Fibroblast of upper back skin (primary cell): ENCODE results near the gene DDX39A.
"Not testable (repeated sequence)": the region's sequence is repeated elsewhere in the genome, so short reads cannot be mapped to it uniquely, and the experiment has no call there.

Experiments
- DNase-seq: peaks from one replicate; pipeline ENCODE4 v3.0.0-alpha.2; 2013

Gene DDX39A

DNA sequence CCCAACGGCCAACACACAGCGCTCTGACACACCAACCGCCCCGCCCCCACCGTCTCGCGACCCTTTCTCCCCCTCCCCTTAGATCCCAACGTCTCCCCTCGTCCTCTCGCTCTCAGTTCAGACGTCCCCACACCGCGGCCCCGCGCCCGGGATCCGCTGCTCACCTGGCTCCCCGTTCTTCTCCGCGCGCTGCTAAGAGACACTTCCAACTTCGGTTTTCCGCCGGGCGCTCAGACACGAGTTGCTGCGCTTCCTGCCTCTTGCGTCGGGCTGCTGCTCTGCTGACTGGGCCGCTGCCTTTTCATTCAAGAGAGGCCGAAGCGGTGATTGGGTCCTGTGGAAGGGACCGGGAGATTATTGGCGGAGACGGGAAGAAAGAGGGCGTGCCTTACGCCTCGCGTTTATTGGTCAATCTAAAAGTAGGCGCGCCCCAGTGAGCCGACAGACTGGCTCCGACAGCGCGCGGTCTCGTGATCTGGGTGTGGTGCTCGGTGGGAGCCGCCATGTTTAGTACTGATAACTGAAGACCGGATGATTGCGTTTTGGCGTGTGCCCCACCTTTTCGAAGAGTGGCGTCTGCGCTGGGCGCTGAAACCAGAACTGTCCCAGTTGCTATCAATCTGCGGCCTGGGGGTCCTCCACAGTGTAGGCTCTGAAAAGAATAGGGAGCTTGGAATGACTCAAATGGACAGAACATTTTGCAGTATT, at the start of gene DDX39A:
Gene DDX39A (minus strand): TSS at position 236 of the 708 bp plus-strand sequence. CDS start 6,121 bp downstream, outside the sequence.
- peak; percentile 100 for DNase-seq

- no peak for DNase-seq
These were observed 48.7 kb upstream of the DDX39A start for GRCh38 chr19:14467816-14468215.

DNA sequence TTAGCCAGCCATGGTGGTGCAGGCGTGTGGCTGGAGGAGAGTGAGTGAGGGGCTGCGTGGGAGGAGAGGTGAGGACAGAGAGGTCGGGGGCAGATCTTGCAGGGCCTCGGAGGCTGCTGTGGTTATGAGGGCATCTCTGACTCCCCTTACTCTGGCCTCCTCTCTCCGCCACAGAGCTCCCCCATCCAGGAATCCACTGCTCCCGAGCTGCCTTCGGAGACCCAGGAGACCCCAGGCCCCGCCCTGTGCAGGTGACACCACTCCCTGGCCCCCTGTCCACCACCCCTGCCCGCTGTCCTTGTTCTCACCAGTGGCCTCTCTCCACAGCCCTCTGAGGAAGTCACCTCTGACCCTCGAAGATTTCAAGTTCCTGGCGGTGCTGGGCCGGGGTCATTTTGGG, 48.2 kb upstream of the DDX39A start:
- no peak for DNase-seq

- no peak for DNase-seq
These were observed 44.6 kb upstream of the DDX39A start for GRCh38 chr19:14463747-14464146.

DNA sequence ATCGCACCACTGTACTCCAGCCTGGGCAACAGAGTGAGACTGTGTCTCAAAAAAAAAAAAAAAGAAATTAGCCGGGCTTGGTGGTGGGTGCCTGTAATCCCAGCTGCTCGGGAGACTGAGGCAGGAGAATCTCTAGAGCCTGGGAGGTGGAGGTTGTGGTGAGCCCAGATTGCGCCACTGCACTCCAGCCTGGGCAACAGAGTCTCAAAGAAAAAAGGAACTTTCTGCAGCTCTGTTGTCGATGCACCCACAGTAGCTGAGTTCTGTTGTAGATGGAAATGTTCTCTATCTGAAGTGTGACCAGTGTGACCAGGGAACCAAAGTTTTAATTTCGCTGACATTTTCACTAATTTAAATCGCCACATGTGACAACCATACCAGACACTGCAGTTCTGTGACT, 43.3 kb upstream of the DDX39A start:
- DNase-seq, result not testable (repeated sequence)

GRCh38 chr19:14460935-14461334, 41.8 kb upstream of the DDX39A start:
- no peak for DNase-seq

DNA sequence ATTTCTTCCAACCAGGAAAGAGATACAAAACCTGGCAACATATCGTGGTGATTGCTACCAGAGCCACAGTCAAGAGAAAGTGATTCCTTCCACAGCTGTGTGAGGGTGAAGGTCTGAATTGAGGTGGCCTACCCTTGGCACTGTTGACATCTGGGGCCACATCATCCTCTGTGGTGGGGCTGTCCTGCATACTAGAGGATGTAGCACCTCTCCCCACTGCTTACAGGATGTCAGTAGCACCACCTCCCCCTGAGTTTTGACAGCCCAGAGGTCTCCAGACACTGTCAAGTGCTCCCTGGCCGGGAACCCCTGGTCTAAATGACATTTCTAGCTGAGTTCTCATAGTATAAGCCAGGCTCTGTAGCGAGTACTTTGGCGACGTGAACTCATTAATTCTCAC, 40.6 kb upstream of the DDX39A start:
- no peak for DNase-seq

- not testable (repeated sequence) for DNase-seq
These were observed 33.2 kb upstream of the DDX39A start for GRCh38 chr19:14452303-14452702.

GRCh38 chr19:14450876-14451275, 31.7 kb upstream of the DDX39A start:
- no peak for DNase-seq

DNA sequence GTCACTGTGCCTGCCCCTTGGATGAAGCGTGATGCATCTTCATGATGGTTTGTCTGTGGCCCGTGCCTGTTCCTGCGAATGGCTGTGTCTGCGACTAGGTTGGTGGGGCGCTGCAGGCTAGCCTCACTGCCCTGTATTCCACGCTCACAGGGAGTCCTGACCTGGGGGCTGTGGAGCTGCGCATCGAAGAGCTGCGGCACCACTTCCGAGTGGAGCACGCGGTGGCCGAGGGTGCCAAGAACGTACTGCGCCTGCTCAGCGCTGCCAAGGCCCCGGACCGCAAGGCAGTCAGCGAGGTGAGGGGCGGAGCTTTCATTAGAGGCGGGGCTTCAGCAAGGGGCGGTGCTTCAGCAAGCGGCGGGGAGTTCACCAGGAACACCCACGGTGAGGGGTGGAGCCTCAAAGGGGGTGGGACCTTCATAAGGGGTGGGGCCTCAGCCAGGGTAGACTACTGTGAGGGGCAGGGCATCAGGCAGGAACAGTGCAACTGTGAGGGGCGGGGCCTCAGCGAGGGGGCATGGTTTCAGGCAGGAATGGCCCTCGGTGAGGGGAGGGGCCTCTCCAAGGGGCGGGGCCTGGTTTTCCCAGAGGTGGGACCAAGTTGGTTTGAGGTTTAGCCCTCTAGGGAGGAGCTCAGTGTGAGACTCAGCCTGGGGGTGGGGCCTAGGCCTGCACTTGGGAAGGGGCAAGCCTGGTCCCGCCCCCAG, 31.2 kb upstream of the DDX39A start:
- DNase-seq, result no peak

DNA sequence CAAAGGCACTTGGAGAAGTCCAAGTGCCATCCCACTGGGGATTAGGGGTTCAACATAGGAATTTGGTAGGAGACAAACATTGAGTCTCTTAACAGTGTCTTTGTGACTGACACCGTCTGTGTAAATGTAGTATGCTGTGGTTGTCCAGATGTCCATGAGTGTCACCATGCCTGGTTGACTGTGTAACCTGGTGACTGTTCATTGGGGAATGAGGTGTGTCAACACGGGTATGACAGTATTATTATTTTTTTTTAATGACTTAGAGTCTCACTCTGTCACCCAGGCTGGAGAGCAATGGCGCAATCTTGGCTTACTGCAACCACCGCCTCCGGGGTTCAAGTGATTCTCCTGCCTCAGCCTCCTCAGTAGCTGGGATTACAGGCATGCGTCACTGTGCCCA, 30.2 kb upstream of the DDX39A start:
- DNase-seq, result no peak

GRCh38 chr19:14446336-14447036, 27.3 kb upstream of the DDX39A start:
- no peak for DNase-seq

DNA sequence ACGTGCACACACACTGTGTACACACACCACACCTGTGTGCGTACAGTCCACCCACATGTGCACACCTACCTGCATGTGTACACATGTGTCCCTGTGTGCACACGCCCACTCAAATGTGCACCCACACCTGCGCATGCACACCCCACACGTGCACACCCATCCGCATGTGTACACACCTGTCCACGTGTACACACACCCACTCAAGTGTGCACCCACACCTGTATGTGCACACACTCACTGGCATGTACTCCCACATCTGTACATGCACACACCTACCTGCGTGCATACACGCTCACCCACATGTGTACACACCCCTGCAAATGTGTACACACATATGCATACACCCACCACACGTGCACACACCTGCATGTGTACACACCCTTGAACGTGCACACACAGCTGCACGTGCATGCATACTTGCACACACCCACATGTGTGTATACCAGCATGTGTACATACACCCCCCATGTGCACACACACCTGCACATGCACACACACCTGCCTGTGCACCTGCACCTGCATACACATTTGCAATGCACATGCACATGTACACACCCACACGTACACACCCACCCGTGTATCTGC, 24.6 kb upstream of the DDX39A start:
- DNase-seq, result no peak

GRCh38 chr19:14442891-14443631, 23.9 kb upstream of the DDX39A start:
- no peak for DNase-seq

- no peak for DNase-seq
These were observed 22.1 kb upstream of the DDX39A start for GRCh38 chr19:14441041-14441938.

- DNase-seq, result no peak
These were observed 20.9 kb upstream of the DDX39A start for GRCh38 chr19:14440049-14440448.

- DNase-seq, result no peak
These were observed 19.9 kb upstream of the DDX39A start for GRCh38 chr19:14439014-14439413.

- DNase-seq, result peak; percentile 19
These were observed 18.5 kb upstream of the DDX39A start for GRCh38 chr19:14437578-14438140.

DNA sequence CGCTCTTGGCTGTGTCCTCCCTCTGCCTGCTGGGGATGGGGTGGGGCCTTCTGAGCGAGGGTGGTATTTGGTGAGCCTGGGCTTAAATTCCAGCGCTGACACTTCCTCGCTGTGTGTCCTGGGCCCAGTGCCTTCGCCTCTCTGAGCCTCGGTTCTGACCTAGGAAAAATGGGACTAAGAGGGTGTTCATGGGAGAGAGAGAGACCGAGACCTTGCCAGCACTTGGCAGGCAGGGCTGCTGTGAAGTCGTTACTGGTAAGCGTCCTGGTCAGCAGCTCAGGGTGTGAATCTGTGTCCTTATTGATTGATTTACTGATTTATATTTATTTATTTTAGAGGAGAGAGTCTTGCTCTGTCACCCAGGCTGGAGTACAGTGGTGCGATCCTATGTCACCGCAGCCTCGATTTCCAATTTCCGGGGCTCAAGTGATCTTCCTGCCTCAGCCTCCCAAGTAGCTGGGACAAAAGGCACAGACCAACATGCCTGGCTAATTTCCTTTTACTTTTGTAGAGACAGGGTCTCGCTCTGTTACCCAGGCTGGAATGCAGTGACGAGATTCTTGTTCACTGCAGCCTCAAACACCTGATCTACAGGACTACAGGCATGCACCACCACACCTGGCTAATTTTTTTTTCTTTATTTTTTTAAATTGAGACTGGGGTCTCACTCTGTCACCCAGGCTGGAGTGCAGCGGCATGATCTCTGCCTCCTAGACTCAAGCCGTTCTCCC, 16.3 kb upstream of the DDX39A start:
- no peak for DNase-seq

- DNase-seq, result peak; percentile 40
These were observed 15.6 kb upstream of the DDX39A start for GRCh38 chr19:14434543-14435319.
